Smooth muscle cell of trachea (primary cell): ENCODE results near the gene SERTAD1. TPM values are rescaled to one million over a fixed set of nuclear protein-coding genes. Genes with fewer than 3 reads are reported as not detected.

Experiments used
- total RNA-seq: library from RNA; depleted of rRNA; stranded (reverse); fragments of >200 nt; gene quantifications from 2 replicates; pipeline ENCODE4 v1.2.1, GENCODE V29; 2014

Gene SERTAD1
- total RNA-seq = 15.9 and 19.4 TPM in 2 replicates

GRCh38 chr19:40425450-40426287, at the start of gene SERTAD1:
TSS of gene SERTAD1 (minus strand) at chr19:40425992. CDS start at chr19:40423546, 2,446 bp downstream.

GRCh38 chr19:40466985-40467734, 41.4 kb upstream of the SERTAD1 start, which contains the start of gene SPTBN4:
TSS of gene SPTBN4 (plus strand) at chr19:40467001. CDS start at chr19:40472622, 5,621 bp downstream.

GRCh38 chr19:40465557-40466218, 39.9 kb upstream of the SERTAD1 start, which contains the start of gene BLVRB:
TSS of gene BLVRB (minus strand) at chr19:40465745. CDS start at chr19:40465688, 57 bp downstream.

GRCh38 chr19:40444000-40444824, 18.4 kb upstream of the SERTAD1 start, which contains the start of gene SERTAD3:
TSS of gene SERTAD3 (minus strand) at chr19:40444335. CDS start at chr19:40442080, 2,255 bp downstream.

GRCh38 chr19:40413291-40413845, 12.4 kb downstream of the SERTAD1 start, which contains the start of gene PRX:
TSS of gene PRX (minus strand) at chr19:40413378. CDS start at chr19:40407932, 5,446 bp downstream.

GRCh38 chr19:40390084-40390742, 35.6 kb downstream of the SERTAD1 start, which contains the start of gene HIPK4:
TSS of gene HIPK4 (minus strand) at chr19:40390181. CDS start at chr19:40389902, 279 bp downstream.

Other genes with a start within 250 kb of the SERTAD1 start
- gene MAP3K10, start 234.6 kb downstream of the SERTAD1 start, total RNA-seq = 9.3 and 10.8 TPM in 2 replicates
- gene TTC9B, start 207.6 kb downstream of the SERTAD1 start, total RNA-seq = 0.17 TPM in 1 of 2 replicates, not detected in the other
- gene CCNP, start 199.3 kb downstream of the SERTAD1 start, total RNA-seq = 0.33 and 0.58 TPM in 2 replicates
- gene AKT2, start 140.6 kb downstream of the SERTAD1 start, total RNA-seq = 143 and 162 TPM in 2 replicates
- 6.0 and 8.1 TPM in 2 replicates for gene C19orf47, start 77.6 kb downstream of the SERTAD1 start, total RNA-seq
- gene PLD3, start 77.3 kb downstream of the SERTAD1 start, total RNA-seq = 199 and 478 TPM in 2 replicates
- 0.17 TPM in 1 of 2 replicates, not detected in the other for gene HIPK4, start 35.8 kb downstream of the SERTAD1 start, total RNA-seq
- gene PRX, start 12.6 kb downstream of the SERTAD1 start, total RNA-seq = 2.2 and 3.8 TPM in 2 replicates
- gene SERTAD3, start 18.3 kb upstream of the SERTAD1 start, total RNA-seq = 16.0 and 18.6 TPM in 2 replicates
- 179 and 187 TPM in 2 replicates for gene BLVRB, start 39.8 kb upstream of the SERTAD1 start, total RNA-seq
- gene SPTBN4, start 41.0 kb upstream of the SERTAD1 start, total RNA-seq = 12.9 and 18.4 TPM in 2 replicates
- 63.8 and 82.6 TPM in 2 replicates for gene SHKBP1, start 150.9 kb upstream of the SERTAD1 start, total RNA-seq
- gene LTBP4, start 175.4 kb upstream of the SERTAD1 start, total RNA-seq = 161 and 308 TPM in 2 replicates